Vagina (tissue), 2 donors: ENCODE results near the gene ZFP62. TPM values are rescaled to one million over a fixed set of nuclear protein-coding genes. Genes with fewer than 3 reads are reported as not detected.

Experiments used
- DNase-seq, 2 donors: peaks; one replicate each; pipeline ENCODE4 v3.0.0-alpha.2; 2017; ENCODE audit errors: extremely low spot score in 2 of 2
- H3K27ac ChIP-seq: fragments of 200-600 bp; sonication (generic); one replicate; pipeline ENCODE4 v1.5.1; 2019
- H3K27me3 ChIP-seq: fragments of 200-600 bp; sonication (generic); one replicate; pipeline ENCODE4 v1.5.1; 2019
- H3K36me3 ChIP-seq, 2 donors: fragments of 200-600 bp; sonication (generic); one replicate each; pipeline ENCODE4 v1.5.1; 2017 to 2019
- H3K4me1 ChIP-seq: fragments of 200-600 bp; sonication (generic); one replicate; pipeline ENCODE4 v1.5.1; 2019
- H3K4me3 ChIP-seq, 2 donors: fragments of 200-600 bp; sonication (generic); 1 replicate in 1 of 2; 2 replicates in 1 of 2; pipeline ENCODE4 v1.5.1; 2016 to 2019
- H3K9me3 ChIP-seq: fragments of 200-600 bp; sonication (generic); one replicate; pipeline ENCODE4 v1.5.1; 2019
- POLR2A ChIP-seq, 2 donors: fragments of 450-650 bp; IDR thresholded peaks; one replicate each; pipeline ENCODE4 v1.6.1; 2017; ENCODE audit warnings: antibody characterized with exemption in 2 of 2, mild to moderate bottlenecking in 2 of 2, moderate library complexity in 2 of 2
- POLR2AphosphoS5 ChIP-seq, 2 donors: sonication (generic); formaldehyde crosslinking; IDR thresholded peaks; one replicate each; pipeline ENCODE4 v1.9.0; 2017; ENCODE audit warnings: antibody characterized with exemption in 2 of 2, mild to moderate bottlenecking in 2 of 2, low read depth in 1 of 2; ENCODE audit not compliant: insufficient read depth in 1 of 2
- intact Hi-C: fragments of 100-400 bp; cut with DNase I; formaldehyde crosslinking; loops from one replicate; pipeline ENCODE4 v1.15.1; 2023
- total RNA-seq: library from RNA; depleted of rRNA; stranded (reverse); fragments of >200 nt; gene quantifications from one replicate; pipeline ENCODE4 v1.2.3, GENCODE V29; 2016
- TF ChIP-seq, protein P1 (sequence below), 3 experiments: fragments of 450-650 bp in 2 of 3; fragments of 200-600 bp in 1 of 3; sonication (generic) in 1 of 3; IDR thresholded peaks; one replicate each; pipeline ENCODE4 v1.5.1; 2017 to 2019; ENCODE audit warnings: antibody characterized with exemption in 3 of 3, mild to moderate bottlenecking in 2 of 3, moderate library complexity in 2 of 3

ZFP62 gene
- total RNA-seq, 1 donor from 2014 or later, result 22.3 TPM

DNA sequence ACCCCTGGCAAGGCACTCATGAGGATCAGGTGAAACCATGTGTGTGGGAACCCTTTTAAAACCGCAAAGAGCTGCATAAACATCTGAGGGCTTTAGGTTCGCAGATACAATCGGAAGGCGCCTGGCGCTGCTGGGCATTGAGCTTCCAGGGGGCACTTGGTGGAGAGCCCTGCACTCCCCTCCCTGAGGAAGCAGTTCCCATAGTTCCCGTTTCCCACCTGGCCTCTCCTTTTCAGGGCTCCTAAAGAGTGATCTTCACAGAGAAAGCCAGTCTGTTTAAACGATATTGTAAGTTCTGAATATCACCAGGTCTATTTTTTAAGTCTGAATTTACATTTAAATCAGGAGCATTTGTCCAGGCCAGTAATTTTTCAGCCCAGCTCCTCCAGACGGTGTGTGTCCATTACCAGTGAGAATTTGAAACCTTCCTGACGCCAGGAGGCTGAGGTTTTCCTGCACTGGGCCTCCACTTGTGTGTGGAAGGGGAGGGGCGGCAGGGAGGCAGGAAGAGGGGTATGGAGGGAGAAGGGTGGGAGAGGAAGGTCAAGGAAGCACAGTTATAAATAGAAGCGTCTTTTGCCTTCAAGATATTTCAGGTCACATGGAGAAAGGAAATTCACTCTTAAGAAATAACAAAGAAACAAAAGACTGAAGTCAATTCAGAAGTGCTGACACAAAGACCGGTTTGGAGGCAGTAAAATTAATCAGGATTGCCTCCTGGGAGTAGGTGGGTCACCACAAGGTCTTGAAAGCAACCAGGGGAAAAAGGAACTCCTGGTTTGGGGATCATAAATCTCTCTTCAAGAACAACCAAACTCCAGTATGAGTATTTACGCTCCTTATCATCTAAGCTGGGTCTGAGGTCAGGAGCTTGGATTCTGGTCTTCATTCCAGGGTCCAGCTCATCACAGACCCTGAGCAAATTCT, 44.2 kb downstream of the ZFP62 start:
- TF ChIP-seq POLR2A (IDR thresholded peaks at IDR 0.05), result no peak
- peak in 1 of 2 donors; percentile 81 for TF ChIP-seq POLR2AphosphoS5 (IDR thresholded peaks at IDR 0.05; ENCODE audit: insufficient read depth in 1 of 2, low read depth in 1 of 2)
- TF ChIP-seq, protein P1, sequence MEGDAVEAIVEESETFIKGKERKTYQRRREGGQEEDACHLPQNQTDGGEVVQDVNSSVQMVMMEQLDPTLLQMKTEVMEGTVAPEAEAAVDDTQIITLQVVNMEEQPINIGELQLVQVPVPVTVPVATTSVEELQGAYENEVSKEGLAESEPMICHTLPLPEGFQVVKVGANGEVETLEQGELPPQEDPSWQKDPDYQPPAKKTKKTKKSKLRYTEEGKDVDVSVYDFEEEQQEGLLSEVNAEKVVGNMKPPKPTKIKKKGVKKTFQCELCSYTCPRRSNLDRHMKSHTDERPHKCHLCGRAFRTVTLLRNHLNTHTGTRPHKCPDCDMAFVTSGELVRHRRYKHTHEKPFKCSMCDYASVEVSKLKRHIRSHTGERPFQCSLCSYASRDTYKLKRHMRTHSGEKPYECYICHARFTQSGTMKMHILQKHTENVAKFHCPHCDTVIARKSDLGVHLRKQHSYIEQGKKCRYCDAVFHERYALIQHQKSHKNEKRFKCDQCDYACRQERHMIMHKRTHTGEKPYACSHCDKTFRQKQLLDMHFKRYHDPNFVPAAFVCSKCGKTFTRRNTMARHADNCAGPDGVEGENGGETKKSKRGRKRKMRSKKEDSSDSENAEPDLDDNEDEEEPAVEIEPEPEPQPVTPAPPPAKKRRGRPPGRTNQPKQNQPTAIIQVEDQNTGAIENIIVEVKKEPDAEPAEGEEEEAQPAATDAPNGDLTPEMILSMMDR (IDR thresholded peaks at IDR 0.05), result no peak
- Histone ChIP-seq H3K4me1 (peaks cover 50% of the 10 kb centered on the region), H3K27ac (peak overlapping the region; percentile 69), H3K4me3 (no peak overlapping the region), H3K36me3 (no peaks in the 10 kb centered on the region), H3K27me3 (no peaks in the 10 kb centered on the region), H3K9me3 (no peaks in the 10 kb centered on the region)
- peak; percentile 77 to 84 for DNase-seq
- intact Hi-C loops, result no loop called here

DNA sequence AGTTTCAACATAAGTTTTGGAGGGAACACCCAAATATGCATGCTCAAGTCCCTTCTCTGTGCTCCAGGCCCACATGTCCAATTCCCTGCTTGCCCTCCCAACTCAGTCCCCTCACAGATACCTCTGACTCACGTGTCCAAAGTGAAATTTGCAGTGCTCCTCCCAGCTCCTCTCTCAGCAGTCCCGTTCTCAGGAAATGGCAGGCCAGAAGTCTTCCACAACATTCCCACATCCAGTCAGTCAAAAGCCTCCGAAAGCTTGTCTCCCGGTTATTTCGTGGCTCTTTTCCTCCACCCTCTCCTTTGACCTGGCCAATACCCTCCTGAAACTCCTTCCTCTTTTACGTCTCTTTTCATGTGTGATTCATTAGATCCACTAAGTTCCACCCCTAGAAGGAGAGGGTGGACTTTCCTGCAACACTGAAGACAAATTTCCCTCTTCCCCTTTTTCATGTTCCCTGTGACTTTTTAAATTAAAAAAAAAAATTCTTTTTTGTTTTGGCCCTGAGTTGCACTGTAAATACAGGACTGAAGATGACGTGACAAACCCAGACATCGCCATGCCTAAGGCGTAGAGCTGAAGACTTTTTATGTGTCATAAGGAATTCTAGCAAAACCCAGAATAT, 45.7 kb downstream of the ZFP62 start:
- TF ChIP-seq, protein P1 (IDR thresholded peaks at IDR 0.05), result no peak
- TF ChIP-seq POLR2AphosphoS5 (IDR thresholded peaks at IDR 0.05; ENCODE audit: insufficient read depth in 1 of 2, low read depth in 1 of 2), result no peak
- peak in 1 of 2 donors; percentile 18 for TF ChIP-seq POLR2A (IDR thresholded peaks at IDR 0.05)
- intact Hi-C loops, result no loop called here

DNA sequence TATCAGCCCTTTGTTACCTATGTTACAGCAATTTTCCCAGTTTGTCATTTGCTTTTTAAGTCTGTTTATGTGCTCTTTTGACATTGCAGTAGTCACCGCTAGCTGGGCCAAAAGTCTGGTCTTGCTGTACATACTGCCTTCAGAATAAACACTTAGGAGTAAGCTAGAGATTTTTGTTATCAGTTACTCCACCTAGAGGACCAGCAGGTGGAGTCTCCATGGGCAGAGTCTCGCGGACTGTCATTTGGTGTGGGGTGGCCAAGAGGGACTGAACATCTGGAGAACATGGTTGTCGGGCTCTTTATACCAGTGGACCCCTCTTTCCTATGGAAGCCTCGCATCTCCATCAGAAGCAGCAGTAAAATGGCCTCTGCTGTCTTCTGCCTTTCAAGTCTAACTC, 47.7 kb downstream of the ZFP62 start:
- no peaks in the 10 kb centered on the region for H3K27me3 ChIP-seq
- no peaks in the 10 kb centered on the region for H3K36me3 ChIP-seq
- H3K4me3 ChIP-seq, result no peak overlapping the region
- peaks cover 46% of the 10 kb centered on the region for H3K4me1 ChIP-seq
- H3K9me3 ChIP-seq, result no peaks in the 10 kb centered on the region
- no peak for DNase-seq
- intact Hi-C loops, result no loop called here
- TF ChIP-seq, protein P1 (IDR thresholded peaks at IDR 0.05), result no peak
- TF ChIP-seq POLR2A (IDR thresholded peaks at IDR 0.05) (no peak), POLR2AphosphoS5 (IDR thresholded peaks at IDR 0.05; ENCODE audit: insufficient read depth in 1 of 2, low read depth in 1 of 2) (no peak)
- H3K27ac ChIP-seq, result no peak overlapping the region

More for the DNA sequence above, 45.7 kb downstream of the ZFP62 start:
- peak overlapping the region in 1 of 2 donors; percentile 7 for H3K4me3 ChIP-seq
- DNase-seq, result peak in 1 of 2 donors; percentile 77
- peak overlapping the region; percentile 7 for H3K27ac ChIP-seq
- H3K9me3 ChIP-seq, result no peaks in the 10 kb centered on the region
- no peaks in the 10 kb centered on the region for H3K36me3 ChIP-seq
- H3K27me3 ChIP-seq, result no peaks in the 10 kb centered on the region
- peaks cover 47% of the 10 kb centered on the region for H3K4me1 ChIP-seq

DNA sequence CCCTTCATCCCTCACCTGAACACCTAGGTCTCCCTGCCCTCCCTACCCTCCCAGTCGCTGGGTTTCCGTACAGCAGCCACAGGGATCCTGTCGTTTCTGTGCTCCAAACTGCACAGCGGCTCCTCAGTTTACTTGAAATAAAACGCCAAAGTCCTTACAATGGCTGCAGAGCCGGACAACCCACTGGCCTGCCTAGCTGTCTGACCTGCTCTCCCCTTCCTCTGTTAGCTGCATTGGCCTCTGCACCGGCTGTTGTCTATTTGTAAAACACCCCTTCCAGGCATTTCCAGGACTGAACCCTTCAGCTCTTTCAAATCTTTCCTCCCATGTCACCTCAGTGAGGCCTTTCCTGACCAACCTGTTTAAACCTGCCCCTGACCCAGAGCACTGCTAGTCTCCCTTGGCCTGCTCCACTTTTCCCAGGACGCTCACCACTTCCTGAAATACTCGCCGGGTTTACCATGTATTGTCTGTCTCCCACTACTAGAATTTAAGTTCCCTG, 49.4 kb downstream of the ZFP62 start:
- Histone ChIP-seq H3K27me3 (no peaks in the 10 kb centered on the region), H3K4me3 (peak overlapping the region; percentile 64 to 73), H3K36me3 (no peaks in the 10 kb centered on the region), H3K9me3 (no peaks in the 10 kb centered on the region), H3K4me1 (peaks cover 46% of the 10 kb centered on the region), H3K27ac (peak overlapping the region; percentile 99)
- intact Hi-C loops, result no loop called here
- no peak for DNase-seq
- TF ChIP-seq POLR2A (IDR thresholded peaks at IDR 0.05), result no peak
- TF ChIP-seq, protein P1 (IDR thresholded peaks at IDR 0.05), result no peak
- TF ChIP-seq POLR2AphosphoS5 (IDR thresholded peaks at IDR 0.05; ENCODE audit: insufficient read depth in 1 of 2, low read depth in 1 of 2), result no peak
